GM23338 (cell line): ENCODE results near the gene KLK5. TPM values are rescaled to one million over a fixed set of nuclear protein-coding genes. Genes with fewer than 3 reads are reported as not detected.
"Not testable (repeated sequence)": the region's sequence is repeated elsewhere in the genome, so short reads cannot be mapped to it uniquely, and the experiment has no call there.

Experiments
- ATAC-seq: fragments of 200-7000 bp; cut with Tn5 transposase; 3 replicates; pipeline ENCODE4 v1.9.1; 2020
- DNase-seq: peaks from one replicate; pipeline ENCODE4 v3.0.0-alpha.2; 2015; ENCODE audit warnings: low spot score
- H2AFZ ChIP-seq: fragments of 200-600 bp; sonication (generic); 2 replicates; pipeline ENCODE4 v1.8.0; 2016; ENCODE audit warnings: antibody characterized with exemption, mild to moderate bottlenecking, moderate library complexity
- H3F3A ChIP-seq: fragments of 200-600 bp; sonication (generic); replicated peaks from 2 replicates; pipeline ENCODE4 v1.8.0; 2017; ENCODE audit warnings: antibody characterized with exemption, mixed run types, low read depth
- H3K27ac ChIP-seq: fragments of 200-600 bp; sonication (generic); 2 replicates; pipeline ENCODE4 v1.6.1; 2016; ENCODE audit warnings: low read depth
- H3K27me3 ChIP-seq: fragments of 200-600 bp; sonication (generic); 2 replicates; pipeline ENCODE4 v1.8.0; 2016; ENCODE audit warnings: mild to moderate bottlenecking, mixed run types, moderate library complexity; ENCODE audit not compliant: insufficient read depth
- H3K36me3 ChIP-seq: fragments of 200-600 bp; sonication (generic); 2 replicates; pipeline ENCODE4 v1.8.0; 2016; ENCODE audit warnings: mild to moderate bottlenecking; ENCODE audit not compliant: insufficient read depth
- H3K4me1 ChIP-seq: fragments of 200-600 bp; sonication (generic); 2 replicates; pipeline ENCODE4 v1.8.0; 2016; ENCODE audit warnings: mild to moderate bottlenecking, moderate library complexity; ENCODE audit not compliant: insufficient read depth
- H3K4me2 ChIP-seq: fragments of 200-600 bp; sonication (generic); 2 replicates; pipeline ENCODE4 v1.7.1; 2017; ENCODE audit warnings: mixed run types
- H3K4me3 ChIP-seq: fragments of 200-600 bp; sonication (generic); 2 replicates; pipeline ENCODE4 v1.6.1; 2016; ENCODE audit warnings: mixed run types
- H3K79me2 ChIP-seq: fragments of 200-600 bp; sonication (generic); replicated peaks from 2 replicates; pipeline ENCODE4 v1.8.0; 2017; ENCODE audit warnings: mild to moderate bottlenecking; ENCODE audit not compliant: insufficient read depth
- H3K9me2 ChIP-seq: fragments of 200-600 bp; sonication (generic); 2 replicates; pipeline ENCODE4 v1.8.0; 2017; ENCODE audit not compliant: insufficient read depth
- H4K20me1 ChIP-seq: fragments of 200-600 bp; sonication (generic); replicated peaks from 2 replicates; pipeline ENCODE4 v1.8.0; 2017; ENCODE audit warnings: mild to moderate bottlenecking; ENCODE audit not compliant: insufficient read depth
- H3K27ac Mint-ChIP-seq: 2 replicates; pipeline ENCODE4 v1.8.0; 2020; ENCODE audit warnings: inconsistent platforms, mild to moderate bottlenecking, moderate library complexity, mixed read lengths
- H3K27me3 Mint-ChIP-seq: 3 replicates; pipeline ENCODE4 v1.8.0; 2022; ENCODE audit warnings: low read depth, mild to moderate bottlenecking, moderate library complexity, mixed read lengths, inconsistent platforms; ENCODE audit not compliant: insufficient read depth, poor library complexity
- H3K36me3 Mint-ChIP-seq: 3 replicates; pipeline ENCODE4 v1.8.0; 2021; ENCODE audit warnings: low read depth, mild to moderate bottlenecking, inconsistent platforms, moderate library complexity, mixed read lengths
- H3K4me1 Mint-ChIP-seq: 3 replicates; pipeline ENCODE4 v1.8.0; 2020; ENCODE audit warnings: mild to moderate bottlenecking, inconsistent platforms, mixed read lengths
- H3K4me3 Mint-ChIP-seq: 3 replicates; pipeline ENCODE4 v1.8.0; 2021; ENCODE audit warnings: moderate library complexity, mild to moderate bottlenecking, inconsistent platforms, mixed read lengths
- H3K9me3 Mint-ChIP-seq: 3 replicates; pipeline ENCODE4 v1.8.0; 2020; ENCODE audit warnings: moderate library complexity, mild to moderate bottlenecking, inconsistent platforms, mixed read lengths
- CREB1 ChIP-seq: fragments of 250-450 bp; sonication (Bioruptor Pico); IDR thresholded peaks from 2 replicates; pipeline ENCODE4 v1.5.0; 2020; ENCODE audit warnings: low read depth, mild to moderate bottlenecking, moderate library complexity
- EZH2 ChIP-seq: fragments of 200-600 bp; sonication (generic); IDR thresholded peaks from one replicate; pipeline ENCODE4 v1.8.0; 2017; ENCODE audit warnings: antibody characterized with exemption, mild to moderate bottlenecking, low read depth; ENCODE audit not compliant: unreplicated experiment
- EZH2phosphoT487 ChIP-seq: fragments of 200-600 bp; sonication (generic); IDR thresholded peaks from one replicate; pipeline ENCODE4 v1.8.1; 2018; ENCODE audit warnings: antibody characterized with exemption; ENCODE audit not compliant: unreplicated experiment
- JUNB ChIP-seq: IDR thresholded peaks from one replicate; pipeline ENCODE4 v1.6.1; 2016; ENCODE audit warnings: antibody characterized with exemption; ENCODE audit not compliant: unreplicated experiment
- NANOG ChIP-seq: IDR thresholded peaks from 2 replicates; pipeline ENCODE4 v1.6.1; 2016; ENCODE audit warnings: antibody characterized with exemption, borderline replicate concordance
- POLR2AphosphoS5 ChIP-seq: IDR thresholded peaks from 2 replicates; pipeline ENCODE4 v1.6.1; 2016; ENCODE audit warnings: antibody characterized with exemption, low read depth
- STAT1 ChIP-seq: IDR thresholded peaks from one replicate; pipeline ENCODE4 v1.6.1; 2016; ENCODE audit warnings: antibody characterized with exemption; ENCODE audit not compliant: unreplicated experiment
- ZNF462 ChIP-seq: fragments of 250-450 bp; sonication (Bioruptor Pico); IDR thresholded peaks from 2 replicates; pipeline ENCODE4 v1.5.0; 2020; ENCODE audit warnings: mild to moderate bottlenecking, moderate library complexity
- polyA plus RNA-seq: library from polyadenylated mRNA; unstranded; fragments of >200 nt; fragmentation: Nextera tagmentation; extraction: Ambion mirVana; gene quantifications from 2 replicates; pipeline ENCODE4 v1.2.1, GENCODE V29; 2016
- total RNA-seq: library from RNA; depleted of rRNA; stranded (reverse); fragments of >200 nt; shearing (Covaris generic); gene quantifications from 2 replicates; pipeline ENCODE4 v1.2.3, GENCODE V29; 2014
- TF ChIP-seq, protein P1 (sequence below): IDR thresholded peaks from one replicate; pipeline ENCODE4 v1.6.1; 2018; ENCODE audit warnings: antibody characterized with exemption; ENCODE audit not compliant: unreplicated experiment
- TF ChIP-seq, protein P2 (sequence below): IDR thresholded peaks from 2 replicates; pipeline ENCODE4 v1.6.1; 2016; ENCODE audit warnings: antibody characterized with exemption

The KLK5 gene
- total and polyA plus RNA-seq, 2 experiments from 2014 or later: 0.66 TPM; not detected in 1

DNA sequence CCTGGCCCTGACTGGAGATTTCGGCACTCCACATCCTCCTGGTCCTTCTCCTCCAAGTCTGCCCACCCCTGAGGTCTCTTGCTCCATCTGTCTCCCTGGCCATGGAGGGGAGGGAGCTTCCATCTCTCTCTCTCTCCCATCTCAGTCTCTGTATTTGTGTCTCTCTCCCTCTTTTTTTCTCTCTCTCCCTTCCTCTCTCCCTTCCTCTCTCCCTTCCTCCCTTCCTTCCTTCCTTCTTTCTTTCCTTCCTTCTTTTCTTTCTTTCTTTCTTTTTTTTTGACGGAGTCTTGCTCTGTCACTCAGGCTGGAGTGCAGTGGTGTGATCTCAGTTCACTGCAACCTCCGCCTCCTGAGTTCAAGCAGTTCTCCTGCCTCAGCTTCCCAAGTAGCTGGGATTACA is 17.0 kb upstream of the KLK5 start:
- H3K9me2 ChIP-seq, H3K27ac Mint-ChIP-seq, H3K9me3 Mint-ChIP-seq, DNase-seq, H3K36me3 Mint-ChIP-seq, H3F3A ChIP-seq, H3K4me2 ChIP-seq, H3K4me3 ChIP-seq, H3K27me3 Mint-ChIP-seq, H3K36me3 ChIP-seq, H3K27me3 ChIP-seq, H3K4me3 Mint-ChIP-seq, H3K4me1 ChIP-seq, H4K20me1 ChIP-seq, H3K27ac ChIP-seq, H3K79me2 ChIP-seq, ATAC-seq: not testable (repeated sequence)
- H2AFZ ChIP-seq: peak overlapping the region; percentile 80
- peaks cover 20% of the 10 kb centered on the region for H3K4me1 Mint-ChIP-seq

GRCh38 chr19:50969413-50969760 is 16.5 kb upstream of the KLK5 start, which contains the start of gene KLK6:
KLK6 (minus strand) TSS chr19:50969591; CDS start chr19:50968104, 1,487 bp downstream.
- no peaks in the 10 kb centered on the region for H3K27me3 ChIP-seq
- DNase-seq: no peak
- no peak within 1 kb of the TSS for H3K27ac Mint-ChIP-seq
- TF ChIP-seq EZH2 (no peak), EZH2phosphoT487 (no peak), NANOG (no peak), CREB1 (CRISPR knock-in tag) (no peak), STAT1 (no peak), JUNB (no peak), ZNF462 (CRISPR knock-in tag) (no peak), POLR2AphosphoS5 (no peak)
- TF ChIP-seq, protein P1, sequence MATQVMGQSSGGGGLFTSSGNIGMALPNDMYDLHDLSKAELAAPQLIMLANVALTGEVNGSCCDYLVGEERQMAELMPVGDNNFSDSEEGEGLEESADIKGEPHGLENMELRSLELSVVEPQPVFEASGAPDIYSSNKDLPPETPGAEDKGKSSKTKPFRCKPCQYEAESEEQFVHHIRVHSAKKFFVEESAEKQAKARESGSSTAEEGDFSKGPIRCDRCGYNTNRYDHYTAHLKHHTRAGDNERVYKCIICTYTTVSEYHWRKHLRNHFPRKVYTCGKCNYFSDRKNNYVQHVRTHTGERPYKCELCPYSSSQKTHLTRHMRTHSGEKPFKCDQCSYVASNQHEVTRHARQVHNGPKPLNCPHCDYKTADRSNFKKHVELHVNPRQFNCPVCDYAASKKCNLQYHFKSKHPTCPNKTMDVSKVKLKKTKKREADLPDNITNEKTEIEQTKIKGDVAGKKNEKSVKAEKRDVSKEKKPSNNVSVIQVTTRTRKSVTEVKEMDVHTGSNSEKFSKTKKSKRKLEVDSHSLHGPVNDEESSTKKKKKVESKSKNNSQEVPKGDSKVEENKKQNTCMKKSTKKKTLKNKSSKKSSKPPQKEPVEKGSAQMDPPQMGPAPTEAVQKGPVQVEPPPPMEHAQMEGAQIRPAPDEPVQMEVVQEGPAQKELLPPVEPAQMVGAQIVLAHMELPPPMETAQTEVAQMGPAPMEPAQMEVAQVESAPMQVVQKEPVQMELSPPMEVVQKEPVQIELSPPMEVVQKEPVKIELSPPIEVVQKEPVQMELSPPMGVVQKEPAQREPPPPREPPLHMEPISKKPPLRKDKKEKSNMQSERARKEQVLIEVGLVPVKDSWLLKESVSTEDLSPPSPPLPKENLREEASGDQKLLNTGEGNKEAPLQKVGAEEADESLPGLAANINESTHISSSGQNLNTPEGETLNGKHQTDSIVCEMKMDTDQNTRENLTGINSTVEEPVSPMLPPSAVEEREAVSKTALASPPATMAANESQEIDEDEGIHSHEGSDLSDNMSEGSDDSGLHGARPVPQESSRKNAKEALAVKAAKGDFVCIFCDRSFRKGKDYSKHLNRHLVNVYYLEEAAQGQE: no peak
- TF ChIP-seq, protein P2, sequence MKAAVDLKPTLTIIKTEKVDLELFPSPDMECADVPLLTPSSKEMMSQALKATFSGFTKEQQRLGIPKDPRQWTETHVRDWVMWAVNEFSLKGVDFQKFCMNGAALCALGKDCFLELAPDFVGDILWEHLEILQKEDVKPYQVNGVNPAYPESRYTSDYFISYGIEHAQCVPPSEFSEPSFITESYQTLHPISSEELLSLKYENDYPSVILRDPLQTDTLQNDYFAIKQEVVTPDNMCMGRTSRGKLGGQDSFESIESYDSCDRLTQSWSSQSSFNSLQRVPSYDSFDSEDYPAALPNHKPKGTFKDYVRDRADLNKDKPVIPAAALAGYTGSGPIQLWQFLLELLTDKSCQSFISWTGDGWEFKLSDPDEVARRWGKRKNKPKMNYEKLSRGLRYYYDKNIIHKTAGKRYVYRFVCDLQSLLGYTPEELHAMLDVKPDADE: no peak

More at GRCh38 chr19:50969413-50969760, 16.5 kb upstream of the KLK5 start, which contains the start of gene KLK6:
- Histone ChIP-seq H3K27ac (no peak within 1 kb of the TSS), H3K4me1 (no peaks in the 10 kb centered on the region; the same call in 1 of the 2 replicates), H3K36me3 (no peaks in the 10 kb centered on the region), H3K4me3 (no peak within 1 kb of the TSS), H3K4me2 (0 out of 2 replicates have a peak within 1 kb of the TSS, but pooled peaks have one; percentile 20), H2AFZ (peak within 1 kb of the TSS; percentile 95), H4K20me1 (no peaks in the 10 kb centered on the region), H3K79me2 (no peaks in the 10 kb centered on the region), H3F3A (no peaks in the 10 kb centered on the region), H3K9me2 (no peaks in the 10 kb centered on the region)
- peaks cover 18% of the 10 kb centered on the region for H3K4me1 Mint-ChIP-seq
- no peaks in the 10 kb centered on the region for H3K36me3 Mint-ChIP-seq
- peaks cover 8% of the 10 kb centered on the region for H3K27me3 Mint-ChIP-seq
- ATAC-seq: peak; percentile 63
- H3K4me3 Mint-ChIP-seq: no peak within 1 kb of the TSS
- no peaks in the 10 kb centered on the region; the same call in 1 of the 3 replicates for H3K9me3 Mint-ChIP-seq
